HG02759 (cell line): Measurements from ENCODE around the gene GLOD4.

Experiments
- ATAC-seq: cut with Tn5 transposase; IDR thresholded peaks from one replicate; pipeline ENCODE4 v1.9.1; 2021; ENCODE audit warnings: mild to moderate bottlenecking, moderate library complexity; ENCODE audit not compliant: unreplicated experiment

GLOD4 gene

DNA sequence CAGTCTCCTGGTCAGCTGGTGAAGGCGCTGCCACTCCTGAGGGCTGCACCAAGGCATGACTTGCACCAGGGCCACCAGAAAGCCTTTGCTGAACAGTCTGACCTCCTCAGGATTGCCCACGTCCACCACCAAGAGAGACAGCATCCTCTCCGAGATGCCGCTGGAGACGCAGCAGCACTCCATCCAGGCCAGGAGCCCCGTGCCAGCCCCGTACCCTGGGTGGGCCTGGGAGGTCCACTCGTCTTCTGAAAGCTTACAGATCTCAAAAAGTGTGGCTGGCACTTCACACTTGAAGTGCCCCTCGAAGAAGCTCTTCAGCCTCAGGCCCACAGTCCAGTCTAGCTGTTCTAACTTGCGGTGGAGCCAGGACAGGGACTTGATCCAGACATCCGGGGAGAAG lies 36.7 kb downstream of the GLOD4 start:
- no peak for ATAC-seq

GRCh38 chr17:744937-745336 lies 37.1 kb downstream of the GLOD4 start:
- no peak for ATAC-seq

DNA sequence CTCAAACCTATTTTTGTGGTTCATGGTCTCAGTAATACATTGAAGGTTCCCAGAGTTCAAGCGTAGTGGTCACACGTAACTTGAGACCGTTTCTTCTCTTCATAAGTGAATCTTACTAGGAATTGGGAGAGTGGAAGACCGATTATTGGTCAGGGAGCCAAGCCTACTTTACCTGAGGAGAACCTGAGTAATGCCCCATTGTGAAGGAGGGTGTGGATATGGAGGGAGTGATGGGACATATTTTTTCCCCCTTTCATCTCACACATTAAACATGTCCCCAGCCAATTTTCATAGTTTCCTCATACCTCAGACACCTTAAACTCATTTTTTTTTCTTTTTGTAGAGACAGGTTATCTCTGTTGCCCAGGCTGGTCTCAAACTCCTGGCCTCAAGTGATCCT lies 38.9 kb downstream of the GLOD4 start:
- no peak for ATAC-seq

DNA sequence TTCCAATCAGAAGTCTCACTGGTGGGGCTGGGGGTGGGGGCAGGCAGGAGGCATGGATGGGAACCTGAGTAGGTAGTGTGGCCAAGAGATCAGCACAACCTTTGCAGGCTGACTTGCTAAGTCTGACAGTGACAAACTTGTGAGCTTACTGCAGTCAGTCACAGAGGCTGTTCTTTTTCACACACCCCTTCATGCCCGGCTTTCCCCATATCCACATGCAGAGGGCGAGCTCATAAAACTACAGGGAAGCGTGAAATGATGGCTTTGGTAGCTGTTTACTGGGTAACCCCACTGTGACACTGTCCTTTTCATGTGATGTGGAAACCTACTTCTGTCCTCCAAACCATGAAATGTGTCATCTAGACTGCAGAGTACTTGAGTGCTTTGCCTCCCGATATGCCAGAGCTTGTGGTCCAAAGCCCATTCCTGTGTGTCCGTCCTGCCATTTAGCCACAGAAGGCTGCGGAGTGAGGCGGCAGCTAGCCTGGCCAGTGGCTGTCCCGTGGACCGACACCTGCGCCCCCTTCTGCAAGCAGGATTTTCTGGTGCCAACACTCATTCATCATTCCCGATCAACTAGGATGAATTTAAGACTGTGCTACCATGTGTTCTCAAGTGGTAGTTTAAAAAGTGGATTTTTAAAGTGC lies 39.8 kb downstream of the GLOD4 start:
- no peak for ATAC-seq

DNA sequence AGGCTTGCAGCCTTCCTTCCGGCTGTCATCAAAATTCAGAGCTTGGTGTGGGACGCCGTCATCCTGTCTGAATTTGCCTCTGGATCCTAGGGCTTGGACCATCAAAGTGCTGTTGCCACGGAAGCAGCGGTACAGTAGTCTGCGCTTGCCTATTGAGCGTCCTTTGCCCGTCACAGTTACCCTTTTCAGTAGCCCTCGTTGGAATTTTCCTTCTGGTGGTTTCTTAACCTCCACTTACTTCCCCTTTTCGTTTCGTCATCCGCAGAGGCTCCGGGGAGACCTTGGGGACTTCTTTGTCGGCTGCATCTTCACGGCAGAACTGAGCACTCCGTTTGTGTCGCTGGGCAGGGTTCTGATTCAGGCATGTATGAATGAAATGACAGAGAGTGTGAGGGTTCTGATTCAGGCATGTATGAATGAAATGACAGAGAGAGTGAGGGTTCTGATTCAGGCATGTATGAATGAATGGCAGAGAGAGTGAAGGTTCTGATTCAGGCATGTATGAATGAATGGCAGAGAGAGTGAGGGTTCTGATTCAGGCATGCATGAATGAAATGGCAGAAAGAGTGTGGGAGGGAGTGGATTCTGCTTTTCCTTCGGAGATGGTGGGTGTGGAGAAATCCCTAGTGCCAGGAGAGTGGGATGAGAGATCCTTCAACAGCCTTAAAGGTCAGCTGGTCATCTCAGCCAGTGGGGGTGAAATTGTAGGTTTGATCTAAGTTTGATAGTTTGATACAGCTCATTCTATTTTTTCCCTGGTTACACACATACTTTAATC lies 41.7 kb downstream of the GLOD4 start:
- peak; percentile 86 for ATAC-seq

DNA sequence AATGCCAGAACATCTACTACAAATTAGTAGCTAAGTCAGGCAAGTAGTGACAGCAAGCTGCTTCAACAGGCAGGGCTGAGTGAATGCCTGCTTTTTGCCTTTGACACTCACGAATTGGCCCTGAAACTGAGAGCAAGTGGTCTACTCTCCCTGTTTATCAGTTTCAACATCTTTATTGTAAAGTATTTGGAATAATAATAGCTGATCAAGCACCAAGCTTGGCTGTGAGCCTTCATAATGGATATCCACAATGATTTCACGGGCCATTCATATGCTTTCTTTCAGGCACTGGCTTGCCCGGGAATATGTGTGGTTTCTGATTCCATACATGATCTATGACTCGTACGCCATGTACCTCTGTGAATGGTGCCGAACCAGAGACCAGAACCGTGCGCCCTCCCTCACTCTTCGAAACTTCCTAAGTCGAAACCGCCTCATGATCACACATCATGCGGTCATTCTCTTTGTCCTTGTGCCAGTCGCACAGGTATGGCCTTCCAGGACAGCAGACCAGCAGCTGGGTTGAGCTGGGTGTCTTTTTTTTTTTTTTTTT lies 44.4 kb downstream of the GLOD4 start:
- no peak for ATAC-seq

GRCh38 chr17:733743-734142 lies 48.3 kb downstream of the GLOD4 start:
- no peak for ATAC-seq

DNA sequence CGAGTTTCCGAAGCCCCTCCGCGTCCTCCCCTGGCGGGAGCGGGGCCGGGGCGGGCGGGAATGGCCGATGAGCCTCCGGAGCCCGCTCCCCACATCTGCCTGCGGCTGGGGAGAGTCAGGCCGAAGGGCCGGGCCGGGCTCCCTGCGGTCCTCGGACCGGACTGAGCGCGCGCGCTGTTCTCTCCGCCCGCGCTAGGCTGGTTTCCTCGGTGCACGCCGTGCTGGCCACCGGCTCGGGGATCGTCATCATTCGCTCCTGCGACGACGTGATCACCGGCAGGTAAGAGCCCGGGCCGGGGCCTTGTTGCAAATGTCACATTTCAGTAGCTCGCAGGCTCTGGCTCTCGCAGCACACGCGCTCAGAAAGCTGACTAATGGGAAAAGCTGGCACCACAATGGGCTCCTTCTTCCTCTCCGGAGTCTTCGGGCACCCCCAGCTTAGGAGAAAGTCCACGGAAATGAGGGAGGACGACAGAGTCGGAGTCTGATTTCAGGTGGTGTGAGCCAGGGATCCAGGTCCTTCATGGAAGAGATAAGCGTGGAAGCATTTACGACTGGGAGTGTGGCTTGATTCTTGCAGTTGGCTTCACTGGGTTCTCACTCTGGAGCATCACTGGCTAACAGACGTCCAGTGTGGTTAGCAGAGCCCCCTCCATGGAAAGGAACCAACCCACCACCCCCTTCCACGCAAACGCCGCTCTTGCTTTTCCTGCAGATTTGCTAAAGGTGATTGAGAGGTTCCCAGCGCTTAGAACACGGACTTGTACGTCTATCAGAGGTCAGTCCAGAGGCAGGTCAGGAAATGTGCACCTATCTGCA lies 49.0 kb downstream of the GLOD4 start:
- ATAC-seq: peak; percentile 53

DNA sequence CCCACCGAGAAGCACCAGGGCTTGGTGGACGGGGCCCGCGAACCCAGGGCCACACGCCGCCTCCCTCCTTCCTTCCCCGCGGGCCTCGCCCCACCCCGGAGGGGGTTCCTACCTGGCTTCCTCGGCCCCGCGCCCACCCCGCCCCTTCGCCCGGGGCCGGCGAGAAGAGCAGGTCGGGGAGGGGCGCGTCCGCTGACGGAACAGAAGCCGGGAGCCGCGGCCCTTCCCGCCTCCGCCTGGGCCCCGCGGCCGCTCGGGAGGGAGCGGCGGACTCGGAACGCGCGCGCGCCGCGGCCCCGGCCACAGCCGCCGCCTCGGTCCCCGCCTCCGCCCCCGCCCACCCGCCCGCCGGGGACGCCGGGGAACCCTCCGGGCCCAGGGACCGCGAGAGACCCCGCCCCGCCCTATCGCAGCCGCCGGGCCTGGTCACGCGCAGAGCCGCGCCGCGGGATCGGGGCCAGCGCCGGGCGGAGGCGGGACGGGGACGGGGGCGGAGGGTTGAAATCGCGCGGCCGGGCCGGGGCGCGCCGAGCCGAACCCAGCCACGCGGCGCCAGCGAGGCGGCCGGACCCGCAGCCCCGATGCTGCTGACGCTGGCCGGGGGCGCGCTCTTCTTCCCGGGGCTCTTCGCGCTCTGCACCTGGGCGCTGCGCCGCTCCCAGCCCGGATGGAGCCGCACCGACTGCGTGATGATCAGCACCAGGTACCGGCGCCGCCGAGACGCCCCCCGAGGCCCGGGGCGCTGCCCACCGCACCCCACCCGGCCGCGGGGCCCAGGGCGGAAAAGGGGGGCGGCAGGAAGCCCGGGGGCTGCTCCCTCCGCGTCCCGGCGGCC lies 49.8 kb downstream of the GLOD4 start, which contains the start of gene TLCD3A:
Gene TLCD3A, plus strand, starts transcription at position 530 of the 835 bp plus-strand sequence. Its CDS starts 52 bp downstream, at position 582.
- peak; percentile 70 for ATAC-seq

DNA sequence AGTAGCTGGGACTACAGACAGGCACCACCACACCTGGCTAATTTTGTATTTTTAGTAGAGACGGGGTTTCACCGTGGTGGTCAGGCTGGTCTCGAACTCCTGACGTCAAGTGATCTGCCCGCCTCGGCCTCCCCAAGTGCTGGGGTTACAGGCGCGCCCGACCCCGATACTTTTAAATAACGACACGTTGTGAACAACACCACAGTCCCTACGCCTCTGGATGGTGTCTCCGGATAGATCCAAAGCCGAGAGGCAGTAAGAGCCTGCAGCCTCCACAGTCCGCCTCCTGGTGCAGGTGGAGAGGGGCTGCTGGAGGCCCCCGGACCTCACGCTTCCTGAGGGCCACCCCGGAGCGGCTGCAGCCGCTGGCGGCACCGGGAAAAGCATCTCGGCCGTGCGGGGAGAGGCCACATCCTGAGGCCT lies 50.4 kb downstream of the GLOD4 start:
- peak; percentile 21 for ATAC-seq

GRCh38 chr17:728911-729310 lies 53.2 kb downstream of the GLOD4 start:
- no peak for ATAC-seq

DNA sequence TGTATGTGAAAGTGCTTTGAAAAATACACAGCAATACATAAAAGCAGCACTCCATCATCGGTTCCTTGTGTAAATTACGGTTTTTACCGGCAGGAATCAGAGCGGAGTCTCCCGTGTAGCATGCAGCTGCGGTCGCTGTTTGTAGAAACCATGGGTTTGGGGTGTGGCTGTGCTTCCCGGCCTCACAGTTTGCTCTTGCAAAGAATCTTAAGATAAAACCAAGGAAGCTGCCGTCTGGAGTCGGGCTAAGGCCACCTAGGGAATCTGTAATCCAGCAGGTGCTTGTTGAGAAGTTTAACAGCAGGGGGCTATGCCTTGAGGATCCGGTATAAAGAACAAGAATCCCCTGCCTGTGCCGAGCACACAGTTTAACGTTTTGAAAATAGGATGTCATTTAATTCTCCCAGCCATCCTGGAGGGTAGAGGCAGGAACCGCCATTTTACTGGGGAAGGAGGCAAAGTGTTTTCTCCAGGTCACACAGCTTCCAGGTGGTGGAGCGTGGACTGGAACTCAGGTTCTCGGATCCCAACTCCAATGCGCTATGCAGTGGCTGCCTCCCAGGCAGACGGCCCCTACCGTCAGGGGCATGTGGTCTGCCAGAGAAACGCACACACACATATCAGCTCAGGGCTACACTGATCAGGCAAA lies 55.7 kb downstream of the GLOD4 start:
- no peak for ATAC-seq

GRCh38 chr17:725746-726145 lies 56.3 kb downstream of the GLOD4 start:
- ATAC-seq: no peak

GRCh38 chr17:725084-725483 lies 57.0 kb downstream of the GLOD4 start:
- no peak for ATAC-seq

DNA sequence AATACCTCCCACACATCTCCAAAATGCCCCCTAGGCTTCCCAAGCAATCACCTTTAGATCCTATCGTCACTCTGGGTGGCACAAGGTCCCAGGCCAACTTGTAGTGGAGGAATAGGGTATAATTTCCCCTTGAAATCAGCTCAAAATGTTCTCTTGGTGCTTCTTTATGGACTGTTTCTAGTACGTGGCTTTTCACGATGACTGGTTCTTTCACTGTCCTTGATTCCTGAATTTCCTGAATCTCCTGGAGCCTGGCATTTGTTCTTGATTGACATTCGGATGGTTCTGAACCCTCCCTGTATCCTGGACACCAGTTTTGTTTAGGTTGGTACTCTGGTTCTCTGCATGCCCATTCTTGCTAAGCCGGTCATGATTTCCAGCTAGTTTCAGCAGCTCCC lies 60.5 kb downstream of the GLOD4 start:
- no peak for ATAC-seq

- ATAC-seq: no peak
Observed at GRCh38 chr17:720706-721539, 61.2 kb downstream of the GLOD4 start.

DNA sequence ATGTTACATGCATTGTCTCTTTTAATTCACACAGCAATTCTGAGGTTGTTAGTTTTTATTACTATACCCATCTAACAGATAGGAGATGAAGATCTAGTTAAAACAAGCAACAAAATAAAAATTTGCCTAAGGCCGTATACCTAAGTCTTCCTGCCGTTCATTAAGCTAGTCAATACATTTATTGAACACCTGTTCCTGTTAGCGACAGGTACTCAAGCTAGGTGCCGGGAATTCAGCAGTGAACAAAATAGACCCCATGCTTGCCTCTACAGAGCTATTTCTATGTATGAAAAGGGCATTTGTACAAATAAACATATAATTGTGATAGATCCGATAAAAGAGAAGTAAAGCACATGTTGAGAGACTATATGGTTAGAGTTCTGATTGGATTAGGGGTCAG lies 64.0 kb downstream of the GLOD4 start:
- no peak for ATAC-seq
